GM19438 (cell line): ENCODE data around the gene CTNNBIP1.

Experiments used
- ATAC-seq: cut with Tn5 transposase; IDR thresholded peaks from one replicate; pipeline ENCODE4 v1.9.1; 2021; ENCODE audit warnings: low read depth; ENCODE audit not compliant: unreplicated experiment

The CTNNBIP1 gene

GRCh38 chr1:9905010-9905409 is 5.1 kb downstream of the CTNNBIP1 start:
- no peak for ATAC-seq

DNA sequence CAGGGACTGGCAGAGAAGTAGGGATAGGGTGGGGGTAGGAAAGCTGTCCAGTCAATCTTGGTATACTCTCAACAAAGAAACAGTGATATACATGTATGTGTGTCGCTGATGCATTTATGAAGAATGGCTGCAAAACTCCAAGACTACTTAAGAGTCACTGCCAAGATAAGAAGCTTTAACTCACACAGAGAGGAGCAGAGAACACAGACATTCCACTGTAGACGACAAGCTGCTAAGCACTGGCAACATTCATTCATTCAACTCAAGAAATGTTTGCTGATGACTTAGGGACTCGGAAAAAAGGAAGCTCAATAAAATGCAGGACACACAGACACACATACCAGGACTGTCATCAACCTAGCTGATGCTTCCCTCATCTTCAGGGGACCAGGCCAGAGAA is 5.5 kb downstream of the CTNNBIP1 start:
- no peak for ATAC-seq

DNA sequence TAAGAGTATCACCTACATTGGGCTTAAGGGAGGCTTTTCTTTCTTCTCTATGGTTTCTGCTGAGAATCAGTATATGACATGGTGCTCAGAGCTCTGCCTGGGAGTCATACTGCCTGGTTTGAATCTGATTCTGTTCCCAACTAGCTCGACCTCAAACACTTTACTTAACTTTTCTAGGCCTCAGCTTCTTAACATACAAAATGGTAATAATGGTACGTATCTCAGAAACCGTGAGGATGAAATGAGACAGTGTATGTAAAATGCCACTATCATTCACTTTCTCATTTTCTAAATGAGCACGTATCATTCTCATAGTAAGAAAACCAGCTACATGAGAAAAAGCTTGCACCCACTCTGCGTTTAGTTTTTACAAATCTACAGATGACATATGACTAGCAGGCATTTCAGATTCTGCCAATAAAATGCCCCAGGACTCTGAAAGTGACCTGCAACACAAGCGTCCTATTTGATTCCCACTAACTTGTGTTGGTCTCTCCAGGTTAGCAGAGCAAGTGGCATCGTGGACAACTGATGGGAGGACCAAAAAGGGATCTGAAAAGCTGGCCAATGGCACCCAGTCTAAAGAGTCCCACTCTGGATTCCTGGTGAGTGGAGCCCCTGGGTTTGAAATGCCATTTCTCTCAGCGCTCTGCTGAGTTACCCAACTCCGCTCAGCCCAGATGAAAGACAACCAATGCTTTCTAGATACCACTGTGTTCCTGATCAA is 6.1 kb downstream of the CTNNBIP1 start:
- no peak for ATAC-seq

DNA sequence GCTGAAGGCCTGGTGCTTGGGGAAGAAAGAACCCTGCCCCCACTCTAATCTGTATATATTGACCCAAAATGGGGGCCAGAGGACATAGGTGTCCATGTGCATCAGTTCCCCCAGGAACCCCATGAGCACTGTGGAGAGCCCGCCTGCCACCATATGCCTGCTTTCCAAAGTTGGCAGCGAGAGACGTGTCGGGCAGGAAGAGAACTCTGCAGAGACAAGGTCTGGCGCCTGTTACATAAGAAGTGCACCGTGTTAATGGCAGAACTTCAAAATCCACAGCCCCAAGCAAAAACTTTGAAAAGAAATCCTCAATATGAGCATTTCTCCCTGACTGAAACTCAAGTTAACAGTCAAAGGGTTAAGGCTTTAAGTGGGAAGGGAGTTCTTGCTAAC is 8.0 kb downstream of the CTNNBIP1 start:
- ATAC-seq: no peak

GRCh38 chr1:9901148-9902059 is 8.7 kb downstream of the CTNNBIP1 start:
- ATAC-seq: no peak

DNA sequence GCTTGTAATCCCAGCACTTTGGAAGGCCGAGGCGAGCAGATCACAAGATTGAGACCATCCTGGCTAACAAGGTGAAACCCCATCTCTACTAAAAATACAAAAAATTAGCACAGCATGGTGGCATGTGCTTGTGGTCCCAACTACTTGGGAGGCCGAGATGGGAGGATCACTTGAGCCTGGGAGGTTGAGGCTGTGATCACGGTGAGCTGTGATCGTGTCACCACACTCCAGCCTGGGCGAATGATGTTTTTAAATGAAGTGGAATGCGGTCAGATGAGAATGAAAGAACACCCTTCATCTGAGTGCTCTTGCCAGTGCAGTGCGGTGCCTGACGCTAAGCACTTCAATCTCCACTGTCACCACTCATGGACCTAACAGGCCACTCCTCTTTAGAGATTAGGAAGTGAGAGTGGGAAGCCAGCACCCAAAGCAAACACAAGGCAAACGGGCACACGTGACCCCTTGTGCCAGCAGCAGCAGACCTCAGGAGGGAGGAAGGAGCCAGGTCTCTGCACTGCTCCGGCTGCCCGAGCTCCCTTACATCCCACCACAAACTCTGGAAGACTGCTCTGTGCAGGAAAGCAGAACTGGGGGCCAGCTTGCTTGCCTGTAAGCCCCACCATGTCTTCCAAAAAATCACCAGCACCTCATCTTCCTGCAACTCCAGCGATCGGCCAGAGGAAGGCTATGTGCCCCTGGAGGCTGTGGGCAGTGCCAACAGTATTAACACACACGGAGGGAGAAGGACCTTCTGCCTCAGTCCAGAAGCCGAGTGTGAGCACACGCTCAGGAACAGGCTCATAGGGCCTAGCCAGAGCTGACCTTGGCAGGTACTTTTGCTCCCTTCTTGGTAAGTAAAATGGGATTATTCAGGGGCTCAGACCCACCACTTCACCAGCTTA is 9.7 kb downstream of the CTNNBIP1 start:
- no peak for ATAC-seq

GRCh38 chr1:9894115-9894514 is 16.0 kb downstream of the CTNNBIP1 start:
- ATAC-seq: no peak

DNA sequence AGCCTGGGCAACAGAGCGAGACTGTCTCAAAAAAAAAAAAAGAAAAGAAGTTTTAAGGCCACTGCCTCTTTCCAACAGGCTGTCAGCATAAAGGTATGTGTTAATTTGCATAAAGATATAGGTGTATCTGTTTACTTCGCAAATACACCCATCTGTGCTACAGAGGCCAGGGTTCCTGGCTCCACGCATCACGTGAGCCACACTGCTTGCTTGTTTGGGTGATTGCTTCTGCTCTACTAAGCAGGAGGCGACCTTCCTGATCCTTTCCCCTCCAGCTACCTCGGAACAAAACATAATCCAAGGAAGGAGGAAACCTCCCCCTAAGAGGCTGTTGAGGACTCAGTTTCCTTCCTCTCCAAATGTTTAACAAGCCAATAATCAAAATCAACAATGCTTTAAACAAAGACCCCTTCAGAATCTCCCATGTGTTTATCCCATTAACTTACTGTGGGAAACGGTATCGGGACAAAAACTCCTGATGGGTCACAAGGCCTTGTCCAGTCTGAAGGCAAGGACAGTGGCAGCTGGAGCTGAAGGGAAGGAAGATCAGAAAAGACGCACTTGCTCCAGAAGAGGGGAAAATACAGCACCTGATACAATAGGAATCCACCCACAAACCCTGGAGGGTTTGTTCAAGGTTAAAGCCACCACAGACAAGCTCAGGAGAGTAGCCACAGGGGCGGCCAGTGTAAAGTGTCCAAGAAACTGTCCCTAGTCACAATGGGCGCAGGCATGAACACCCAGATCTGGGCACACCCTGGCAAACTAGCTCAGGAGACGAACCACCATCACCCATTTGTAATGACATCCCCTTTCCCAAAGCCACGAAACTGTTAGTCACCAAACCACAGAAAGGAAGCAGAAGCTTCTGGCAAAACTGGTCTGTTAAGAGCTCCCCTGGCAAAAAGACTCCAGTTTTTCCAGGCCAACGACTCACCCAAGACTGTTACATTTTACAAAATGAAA is 17.2 kb downstream of the CTNNBIP1 start:
- no peak for ATAC-seq

DNA sequence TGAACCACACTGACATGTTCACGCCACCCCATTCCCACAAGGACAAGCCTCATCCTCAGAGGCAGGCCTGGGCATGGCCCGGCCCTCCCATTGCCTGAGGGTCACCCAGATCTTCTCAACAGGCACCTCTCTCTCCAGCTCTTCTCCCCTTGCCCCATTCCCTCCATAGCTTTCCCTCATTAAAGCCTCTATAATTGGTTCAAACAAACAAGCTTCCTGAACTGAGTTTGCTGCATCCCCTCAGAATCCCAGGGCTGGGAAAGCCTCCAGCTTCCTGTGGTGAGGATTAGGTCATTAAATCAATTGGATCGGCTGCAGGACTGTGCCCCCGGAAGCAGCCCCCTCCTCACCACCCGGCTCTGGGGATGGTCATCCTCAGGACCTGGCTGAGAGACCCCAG is 18.9 kb downstream of the CTNNBIP1 start:
- ATAC-seq: no peak

GRCh38 chr1:9890224-9890731 is 19.8 kb downstream of the CTNNBIP1 start:
- no peak for ATAC-seq

GRCh38 chr1:9889411-9889810 is 20.7 kb downstream of the CTNNBIP1 start:
- no peak for ATAC-seq

- no peak for ATAC-seq
Measured at GRCh38 chr1:9888886-9889285, 21.2 kb downstream of the CTNNBIP1 start.

- ATAC-seq: no peak
Measured at GRCh38 chr1:9887070-9887469, 23.0 kb downstream of the CTNNBIP1 start.

DNA sequence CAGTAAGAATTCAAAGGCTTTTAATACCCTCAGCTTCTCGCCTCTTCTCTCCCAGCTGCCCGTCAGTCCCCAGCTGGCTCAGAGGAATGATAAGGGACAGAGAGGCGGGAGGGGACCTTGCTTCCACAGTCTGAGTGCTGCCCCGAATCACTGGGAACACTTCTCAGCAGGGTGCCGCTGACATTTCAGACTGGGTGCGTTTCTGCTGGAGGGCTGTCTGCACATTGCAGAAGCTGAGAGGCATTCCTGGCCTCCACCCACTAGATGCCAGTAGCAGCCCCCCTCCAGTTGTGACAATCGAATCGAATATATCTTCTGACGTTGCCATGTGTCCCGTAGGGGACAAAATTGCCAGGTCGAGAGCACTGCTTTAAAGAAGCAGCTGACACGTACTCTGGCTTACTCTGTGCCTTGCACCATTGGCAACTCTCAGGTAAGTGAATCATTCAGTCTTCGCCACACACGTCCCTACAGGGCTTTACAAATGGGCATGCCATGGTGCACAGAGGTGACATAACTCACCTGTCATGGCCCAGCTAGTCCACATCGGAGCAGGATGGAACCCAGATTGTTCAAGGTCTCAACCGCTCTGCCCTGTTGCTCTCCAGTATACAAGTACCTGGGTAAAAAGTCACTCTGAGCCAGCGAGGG is 23.9 kb downstream of the CTNNBIP1 start:
- no peak for ATAC-seq

DNA sequence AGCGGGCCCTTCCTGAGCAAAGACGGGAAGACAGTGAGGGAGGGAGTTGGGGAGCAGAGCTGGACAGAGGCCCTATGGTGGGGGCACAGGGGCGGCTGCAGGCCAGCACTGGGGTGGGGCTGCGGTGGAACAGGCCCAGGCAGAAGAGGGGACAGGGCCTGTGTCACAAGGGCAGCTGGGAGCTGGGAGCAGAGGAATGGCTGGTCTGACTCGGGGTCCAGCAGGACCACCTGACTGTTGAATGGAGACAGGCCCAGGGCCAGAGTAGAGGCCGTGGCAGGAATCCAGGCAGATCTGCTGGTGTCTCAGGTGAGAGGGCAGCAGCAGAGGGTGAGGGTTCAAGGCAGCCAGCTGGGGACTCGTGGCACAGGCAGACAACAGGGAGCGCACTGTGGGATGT is 25.3 kb downstream of the CTNNBIP1 start:
- no peak for ATAC-seq

- ATAC-seq: no peak
Measured at GRCh38 chr1:9883585-9884449, 26.3 kb downstream of the CTNNBIP1 start.

GRCh38 chr1:9882945-9883303 is 27.1 kb downstream of the CTNNBIP1 start:
- ATAC-seq: no peak

GRCh38 chr1:9882296-9882944 is 27.6 kb downstream of the CTNNBIP1 start:
- no peak for ATAC-seq
